HK-2 (cell line): ENCODE results near the gene IFNL3.
"Not testable (repeated sequence)": the region's sequence is repeated elsewhere in the genome, so short reads cannot be mapped to it uniquely, and the experiment has no call there.

Source experiments
- DNase-seq: peaks from one replicate; pipeline ENCODE4 v3.0.0-alpha.2; 2018; ENCODE audit not compliant: unreplicated experiment

IFNL3 gene

DNA sequence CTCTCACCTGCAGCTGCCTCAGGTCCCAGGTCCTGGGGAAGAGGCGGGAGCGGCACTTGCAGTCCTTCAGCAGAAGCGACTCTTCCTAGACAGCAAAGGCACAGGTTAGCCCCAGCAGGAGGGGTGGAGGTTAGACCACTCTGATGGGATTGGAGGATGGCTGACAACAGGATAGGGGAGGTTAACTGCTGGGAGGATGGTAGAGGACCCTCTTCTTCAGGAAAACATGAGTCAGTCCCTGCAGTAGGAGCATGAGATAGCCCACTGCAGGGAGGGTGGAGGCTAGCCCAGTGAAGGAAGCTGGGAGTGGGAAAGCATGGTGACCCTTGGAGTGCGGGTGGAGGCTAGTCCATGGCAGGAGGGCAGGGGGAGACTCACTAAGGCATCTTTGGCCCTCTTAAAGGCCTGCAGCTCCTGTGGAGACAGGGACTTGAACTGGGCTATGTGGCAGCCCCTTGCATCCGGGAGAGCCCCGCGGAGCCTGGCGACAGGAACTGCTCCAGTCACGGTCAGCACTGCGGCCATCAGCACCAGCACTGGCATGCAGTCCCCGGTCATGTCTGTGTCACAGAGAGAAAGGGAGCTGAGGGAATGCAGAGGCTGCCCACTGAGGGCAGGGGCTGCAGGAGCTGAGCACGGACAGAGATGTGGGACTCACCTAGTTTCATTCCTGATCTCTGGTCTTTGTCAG lies at the start of gene IFNL3:
IFNL3 (minus strand) TSS at position 597 of the 691 bp plus-strand sequence; CDS start at position 558, 39 bp downstream.
- not testable (repeated sequence) for DNase-seq

DNA sequence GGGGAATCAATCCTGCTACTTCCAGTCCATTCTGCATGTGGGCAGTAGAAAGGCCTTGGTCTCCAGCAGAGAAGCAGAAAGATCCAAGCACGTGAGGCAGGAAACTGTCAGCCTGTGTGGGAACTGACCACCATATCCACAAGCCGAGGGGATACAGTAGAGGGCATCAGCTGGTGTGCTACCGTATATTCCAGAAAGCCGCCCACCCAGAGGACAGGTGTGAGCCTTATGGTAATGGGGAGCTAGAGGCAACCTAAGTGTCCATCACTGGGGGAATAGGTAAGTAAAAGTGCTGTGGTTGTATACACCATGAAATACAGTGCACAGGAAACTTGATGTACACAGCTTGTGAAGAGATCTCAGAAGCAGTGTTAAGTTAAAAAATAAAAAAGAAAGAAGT lies 48.6 kb upstream of the IFNL3 start:
- DNase-seq: no peak

GRCh38 chr19:39284032-39284431 lies 39.2 kb upstream of the IFNL3 start:
- DNase-seq: no peak

DNA sequence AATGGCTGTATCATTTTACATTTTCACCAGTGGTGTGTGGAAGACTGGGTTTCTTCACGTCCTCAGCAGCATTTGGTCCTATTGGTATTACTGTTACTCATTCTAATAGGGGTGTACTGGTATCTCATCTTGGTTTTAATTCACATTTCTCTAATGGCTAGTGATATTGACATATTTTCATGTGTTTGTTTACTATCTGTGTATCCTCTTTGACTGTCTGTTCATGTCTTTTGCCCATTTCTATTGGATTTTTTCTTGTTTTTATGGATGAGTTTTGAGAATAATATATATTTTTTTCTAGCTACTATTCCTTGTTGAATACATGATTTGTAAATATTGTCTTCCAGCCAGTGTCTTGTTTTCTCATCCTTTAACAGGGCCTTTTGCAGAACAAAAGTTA lies 37.2 kb upstream of the IFNL3 start:
- DNase-seq: no peak

DNA sequence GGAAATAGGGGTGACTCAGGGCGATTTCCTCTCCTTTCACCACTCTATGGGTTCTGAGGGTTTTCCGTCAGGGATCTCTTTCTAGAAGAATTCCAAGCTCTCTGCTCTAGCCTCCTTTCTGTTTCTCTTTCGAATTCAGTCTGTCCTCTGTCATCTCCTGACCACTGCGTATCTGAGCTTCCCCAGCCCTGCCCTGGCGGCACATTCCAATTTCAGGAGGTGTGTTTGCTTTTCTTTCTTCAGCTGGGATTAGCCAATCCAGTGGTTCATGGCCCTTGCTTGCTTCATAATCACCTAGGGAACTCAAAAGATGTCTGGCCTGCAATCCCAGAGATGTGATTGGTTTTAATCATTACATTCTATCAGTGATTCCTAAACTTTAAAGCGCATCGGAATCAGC lies 32.8 kb upstream of the IFNL3 start:
- DNase-seq: no peak

DNA sequence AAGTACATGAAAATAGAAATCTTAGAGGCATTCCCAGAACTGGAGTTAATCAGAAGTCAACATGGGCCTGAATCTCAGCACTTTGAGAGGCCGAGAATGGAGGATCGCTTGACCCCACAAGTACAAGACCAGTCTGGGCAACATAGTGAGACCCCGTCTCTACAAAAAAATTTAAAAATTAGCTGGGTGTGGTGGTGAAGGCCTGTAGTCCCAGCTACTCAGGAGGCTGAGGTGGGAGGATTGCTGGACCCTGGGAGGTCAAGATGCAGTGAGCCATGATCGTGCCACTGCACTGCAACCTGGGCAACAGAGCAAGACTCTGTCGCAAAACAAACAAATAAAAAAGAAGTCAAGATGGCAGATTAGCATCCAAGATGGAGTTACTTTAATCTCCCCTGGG lies 31.9 kb upstream of the IFNL3 start:
- no peak for DNase-seq

DNA sequence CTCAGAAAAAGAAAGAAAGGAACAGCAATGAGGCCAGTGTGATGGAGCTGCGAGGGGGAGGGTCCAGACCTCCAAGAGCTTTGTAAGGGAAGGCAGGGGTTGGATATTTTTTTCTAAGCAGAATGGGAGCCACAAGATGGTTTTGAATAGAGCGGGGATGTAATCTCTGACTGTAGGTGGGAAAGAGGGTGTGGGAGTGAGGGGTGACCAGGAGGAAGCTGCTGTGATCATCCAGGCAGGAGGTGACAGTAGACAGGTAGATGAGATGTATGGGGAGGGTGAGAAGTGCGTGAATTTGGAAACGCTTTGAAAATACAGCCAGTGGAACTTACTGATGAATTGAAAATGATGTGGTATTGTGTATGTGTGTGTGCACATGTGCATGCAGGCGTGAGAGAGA lies 30.8 kb upstream of the IFNL3 start:
- DNase-seq: no peak

- DNase-seq: not testable (repeated sequence)
Measured at GRCh38 chr19:39273859-39274258, 29.1 kb upstream of the IFNL3 start.

DNA sequence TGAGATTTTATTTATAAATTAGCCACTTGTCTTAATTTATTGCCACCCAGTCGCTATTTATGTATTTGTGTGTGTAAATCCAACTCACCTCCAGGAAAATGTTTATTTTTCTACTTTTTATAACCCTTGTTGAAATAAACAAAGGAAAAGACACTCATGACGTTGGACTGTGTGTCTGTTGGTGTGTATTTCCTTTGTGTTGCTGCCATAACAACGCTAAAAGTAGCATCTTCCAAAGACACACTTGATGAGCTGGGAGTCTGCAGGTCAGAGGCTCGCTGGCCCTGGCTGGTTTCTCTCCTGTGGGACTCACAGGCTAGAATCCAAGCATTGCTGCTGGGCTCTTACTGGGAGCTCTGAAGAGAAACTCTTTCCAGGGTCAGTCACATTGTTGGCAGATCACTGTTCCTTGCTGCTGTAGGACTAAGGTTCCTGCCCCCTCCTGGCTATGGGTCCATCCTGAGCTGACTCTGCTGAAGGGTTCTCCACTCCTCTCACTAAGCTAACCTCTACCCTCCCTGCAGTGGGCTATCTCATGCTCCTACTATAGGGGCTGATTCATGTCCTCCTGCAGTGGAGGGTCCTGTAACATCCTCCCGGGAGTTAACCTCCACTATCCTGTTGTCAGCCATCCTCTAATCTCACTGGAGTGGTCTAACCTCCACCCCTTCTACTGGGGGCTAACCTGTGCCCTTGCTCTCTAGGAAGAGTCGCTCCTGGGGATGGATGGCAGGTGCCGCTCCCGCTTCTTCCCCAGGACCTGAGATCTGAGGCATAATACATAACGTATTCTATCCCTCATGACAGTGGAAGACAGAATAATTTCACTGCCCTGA lies 25.4 kb upstream of the IFNL3 start:
- DNase-seq: no peak

DNA sequence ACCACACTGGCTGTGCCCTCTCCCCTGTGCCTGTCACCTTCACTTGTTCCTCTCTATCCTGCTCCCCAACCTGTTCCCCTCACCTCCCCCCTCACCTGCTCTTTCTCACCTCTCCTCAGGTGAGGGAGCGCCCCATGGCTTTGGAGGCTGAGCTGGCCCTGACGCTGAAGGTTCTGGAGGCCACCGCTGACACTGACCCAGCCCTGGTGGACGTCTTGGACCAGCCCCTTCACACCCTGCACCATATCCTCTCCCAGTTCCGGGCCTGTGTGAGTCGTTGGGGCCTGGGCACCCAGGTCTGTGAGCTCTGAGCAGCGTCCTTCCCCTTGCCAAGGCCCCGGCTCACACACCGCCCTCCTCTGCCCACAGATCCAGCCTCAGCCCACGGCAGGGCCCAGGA lies 24.6 kb upstream of the IFNL3 start:
- not testable (repeated sequence) for DNase-seq

DNA sequence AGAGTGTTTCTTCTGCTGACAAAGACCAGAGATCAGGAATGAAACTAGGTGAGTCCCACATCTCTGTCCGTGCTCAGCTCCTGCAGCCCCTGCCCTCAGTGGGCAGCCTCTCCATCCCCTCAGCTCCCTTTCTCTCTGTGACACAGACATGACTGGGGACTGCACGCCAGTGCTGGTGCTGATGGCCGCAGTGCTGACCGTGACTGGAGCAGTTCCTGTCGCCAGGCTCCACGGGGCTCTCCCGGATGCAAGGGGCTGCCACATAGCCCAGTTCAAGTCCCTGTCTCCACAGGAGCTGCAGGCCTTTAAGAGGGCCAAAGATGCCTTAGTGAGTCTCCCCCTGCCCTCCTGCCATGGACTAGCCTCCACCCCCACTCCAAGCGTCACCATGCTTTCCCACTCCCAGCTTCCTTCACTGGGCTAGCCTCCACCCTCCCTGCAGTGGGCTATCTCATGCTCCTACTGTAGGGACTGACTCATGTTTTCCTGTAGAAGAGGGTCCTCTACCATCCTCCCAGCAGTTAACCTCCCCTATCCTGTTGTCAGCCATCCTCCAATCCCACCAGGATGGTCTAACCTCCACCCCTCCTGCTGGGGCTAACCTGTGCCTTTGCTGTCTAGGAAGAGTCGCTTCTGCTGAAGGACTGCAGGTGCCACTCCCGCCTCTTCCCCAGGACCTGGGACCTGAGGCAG lies 23.9 kb upstream of the IFNL3 start:
- not testable (repeated sequence) for DNase-seq

- not testable (repeated sequence) for DNase-seq
Measured at GRCh38 chr19:39268085-39268484, 23.3 kb upstream of the IFNL3 start, which contains the start of gene IFNL2. IFNL2 (plus strand) TSS chr19:39268396; CDS start chr19:39268569, 173 bp downstream.

- no peak for DNase-seq
Measured at GRCh38 chr19:39265321-39265916, 20.6 kb upstream of the IFNL3 start.

DNA sequence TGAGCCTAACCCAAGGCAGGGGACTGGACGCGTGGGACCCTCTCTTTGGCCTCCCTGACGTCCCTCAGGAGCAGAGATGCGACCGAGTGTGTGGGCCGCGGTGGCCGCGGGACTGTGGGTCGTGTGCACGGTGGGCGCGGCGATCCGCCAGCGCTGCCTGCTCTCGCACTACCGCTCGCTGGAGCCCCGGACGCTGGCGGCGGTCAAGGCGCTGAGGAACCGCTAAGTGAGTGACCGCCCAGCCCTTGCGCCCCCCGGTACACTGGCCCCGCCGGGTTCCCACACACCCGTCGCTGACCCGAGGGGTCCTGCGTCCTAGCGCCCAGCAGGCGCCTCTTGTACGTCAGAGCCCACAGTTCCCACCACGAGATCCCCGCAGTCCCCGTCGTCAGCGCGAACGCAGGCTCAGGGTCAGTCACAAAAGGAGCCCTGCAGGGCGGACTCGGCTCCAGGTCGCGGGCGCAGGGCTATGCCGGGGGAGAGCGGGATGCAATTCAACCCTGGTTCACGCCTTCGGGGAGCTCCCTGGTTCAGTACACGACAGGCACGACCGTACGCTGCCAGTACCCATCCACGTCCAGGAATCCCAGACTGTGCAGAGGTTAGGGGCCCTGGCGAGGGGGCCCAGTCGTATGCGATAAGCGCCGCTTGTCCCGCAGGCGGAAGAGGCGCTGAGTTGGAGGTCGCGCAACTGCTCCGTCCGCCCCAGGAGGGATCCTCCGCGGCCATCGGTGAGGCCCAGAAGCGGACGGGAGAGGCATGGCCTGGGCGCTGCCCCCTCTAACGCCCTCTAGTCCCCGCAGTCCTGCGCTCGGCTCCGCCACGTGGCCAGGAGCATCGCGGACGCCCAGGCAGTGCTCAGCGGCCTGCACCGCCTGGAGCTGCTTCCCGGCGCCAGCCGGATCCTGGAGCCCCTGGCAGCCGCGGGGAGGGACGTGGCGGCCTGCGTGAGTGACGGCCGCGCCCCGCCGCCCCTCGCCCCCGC lies 19.8 kb upstream of the IFNL3 start:
- no peak for DNase-seq

- no peak for DNase-seq
Measured at GRCh38 chr19:39263912-39264305, 19.1 kb upstream of the IFNL3 start.

GRCh38 chr19:39262496-39262895 lies 17.7 kb upstream of the IFNL3 start:
- no peak for DNase-seq

- DNase-seq: no peak
Measured at GRCh38 chr19:39261704-39262103, 16.9 kb upstream of the IFNL3 start.

DNA sequence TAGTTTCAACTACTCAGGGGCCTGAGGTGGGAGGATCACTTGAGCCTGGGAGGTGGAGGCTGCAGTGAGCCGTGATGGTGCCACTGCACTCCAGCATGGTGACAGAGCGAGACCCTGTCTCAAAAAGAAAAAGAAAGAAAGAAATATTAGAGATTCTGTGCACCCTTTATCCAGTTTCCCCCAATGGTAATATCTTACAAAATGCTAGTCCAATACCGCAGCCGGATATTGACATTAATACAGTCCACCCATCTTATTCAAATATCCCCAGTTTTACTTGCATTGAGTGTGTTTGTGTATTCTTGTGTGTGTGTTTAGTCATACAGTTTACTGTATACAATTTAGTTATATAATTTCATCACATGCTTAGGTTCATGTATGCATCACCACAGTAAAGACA lies 12.4 kb upstream of the IFNL3 start:
- no peak for DNase-seq

DNA sequence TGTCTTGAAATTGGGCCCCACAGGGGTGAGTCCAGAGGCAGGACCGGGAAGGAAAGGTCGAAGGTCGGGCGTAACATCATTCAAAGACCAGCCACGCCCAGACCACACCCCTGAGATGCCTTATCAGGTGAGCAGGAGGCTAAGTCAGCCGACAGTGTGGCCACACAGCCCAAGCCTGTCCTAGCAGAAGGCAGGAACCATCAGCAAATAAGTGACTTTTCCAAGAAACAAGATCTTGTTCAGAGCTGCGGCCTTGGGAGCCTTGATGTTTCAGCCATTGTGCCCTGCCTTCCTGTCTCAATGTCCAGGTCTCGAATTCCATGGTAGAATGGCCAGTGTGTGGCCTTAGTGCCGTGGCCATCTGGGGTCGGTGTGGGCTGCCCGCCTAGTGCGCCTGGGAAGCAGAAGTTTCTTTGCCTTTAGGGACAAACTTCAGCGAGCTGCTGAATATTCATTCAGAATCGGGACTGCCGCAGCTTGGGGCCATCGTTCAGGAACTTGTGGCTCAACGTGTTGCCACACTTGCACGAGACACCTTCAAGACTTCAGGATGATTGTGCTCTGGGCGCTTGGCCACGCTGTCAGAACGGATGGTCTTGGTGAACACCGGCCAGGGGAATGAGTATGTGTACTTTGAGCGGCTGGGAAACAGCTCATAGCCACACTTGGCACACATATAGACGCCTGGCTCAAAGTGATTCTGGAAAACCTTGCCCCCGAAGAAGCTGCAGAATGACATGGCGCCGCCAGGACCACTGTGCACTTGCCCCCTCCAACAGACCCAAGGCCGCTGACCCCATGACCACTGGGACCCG lies 9.9 kb upstream of the IFNL3 start:
- DNase-seq: no peak
